Stimulated activated CD4-positive, alpha-beta T cell treated with anti-CD3 and anti-CD28 coated beads, Interleukin-4, amount 100 ng/mL, for 4 hours (primary cell): ENCODE results near the gene PPP6R1.
"Not testable (repeated sequence)": the region's sequence is repeated elsewhere in the genome, so short reads cannot be mapped to it uniquely, and the experiment has no call there.

Experiments used
- DNase-seq, 2 experiments: peaks; one replicate each; pipeline ENCODE4 v3.0.0-alpha.2; 2020

PPP6R1 gene

DNA sequence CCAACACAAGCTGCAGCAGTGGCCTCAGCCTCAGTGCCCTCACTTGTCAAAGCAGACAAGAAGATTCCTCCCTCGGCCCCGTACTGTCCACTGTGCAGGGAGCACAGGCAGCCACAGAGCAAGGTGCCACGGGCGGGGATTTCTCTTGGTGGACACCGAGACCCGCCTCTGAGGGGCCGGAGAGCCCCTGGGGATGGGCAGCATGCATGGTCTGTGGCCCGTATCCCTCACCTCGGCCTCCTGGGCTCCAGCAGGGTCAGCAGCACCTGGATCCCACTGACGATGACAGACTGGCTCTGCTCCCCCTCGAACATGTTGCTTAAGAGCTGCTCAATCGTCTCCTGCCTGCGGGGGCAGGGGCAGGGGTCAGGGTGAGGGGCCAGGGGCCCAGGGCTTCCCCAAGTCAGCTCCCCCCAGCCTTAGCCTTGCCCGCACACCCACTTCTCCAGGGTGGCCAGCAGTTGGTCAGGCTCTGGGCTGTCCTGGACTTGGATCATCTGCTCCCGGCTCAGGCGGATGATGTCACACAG is 16.8 kb downstream of the PPP6R1 start:
- no peak for DNase-seq

DNA sequence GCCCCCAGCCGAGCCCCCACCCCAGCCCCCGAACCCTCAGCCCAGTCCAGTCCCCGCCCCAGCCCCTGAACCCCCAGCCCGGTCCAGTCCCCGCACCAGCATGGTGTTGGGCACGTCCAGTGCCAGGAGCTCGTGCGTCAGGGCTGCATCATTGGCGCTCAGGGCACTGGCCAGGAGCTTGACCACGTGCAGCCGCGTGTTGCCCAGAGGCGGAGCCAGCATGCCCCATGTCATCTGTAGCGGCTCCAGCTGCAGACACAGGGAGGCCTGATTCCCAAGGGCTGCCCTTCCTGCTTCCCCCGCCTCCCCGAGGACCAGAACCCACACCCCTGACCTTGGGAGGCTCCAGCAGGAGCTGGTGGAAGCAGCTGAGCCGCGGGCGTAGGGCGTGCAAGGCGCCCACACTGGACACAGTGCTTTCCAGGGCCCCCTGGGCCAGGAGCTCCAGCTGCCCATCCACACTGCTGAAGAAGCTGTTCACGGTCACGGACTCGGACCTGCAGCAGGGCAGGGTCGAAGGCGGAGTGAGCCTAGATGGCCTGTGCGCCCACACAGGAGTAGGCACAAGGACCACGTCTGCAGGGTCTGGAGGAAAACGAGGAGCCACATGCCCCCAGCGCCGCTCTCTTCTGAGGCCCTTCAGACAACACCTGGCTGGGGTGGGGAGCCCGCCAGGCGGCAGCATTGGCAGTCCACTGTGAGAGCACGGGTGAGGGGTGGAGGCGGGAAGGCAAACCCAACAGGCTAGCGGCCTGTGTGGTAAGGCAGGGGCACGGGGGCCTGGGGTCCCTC is 17.5 kb downstream of the PPP6R1 start:
- DNase-seq, result no peak

DNA sequence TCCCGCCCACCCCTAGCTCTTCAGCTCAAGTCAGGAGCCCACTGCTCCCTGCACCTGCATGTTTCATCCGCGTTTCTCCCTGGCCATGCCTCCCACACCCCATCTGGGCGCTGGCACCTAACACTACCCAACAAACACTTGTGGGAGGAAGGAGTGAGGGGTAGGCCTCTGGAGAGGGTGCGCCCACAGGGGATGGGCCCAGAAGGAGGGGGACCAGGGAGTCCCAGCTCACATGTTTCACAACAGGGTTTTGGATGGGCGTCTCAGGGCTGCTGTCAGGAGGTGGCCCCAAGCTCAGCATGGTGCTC is 18.1 kb downstream of the PPP6R1 start:
- DNase-seq, result no peak

DNA sequence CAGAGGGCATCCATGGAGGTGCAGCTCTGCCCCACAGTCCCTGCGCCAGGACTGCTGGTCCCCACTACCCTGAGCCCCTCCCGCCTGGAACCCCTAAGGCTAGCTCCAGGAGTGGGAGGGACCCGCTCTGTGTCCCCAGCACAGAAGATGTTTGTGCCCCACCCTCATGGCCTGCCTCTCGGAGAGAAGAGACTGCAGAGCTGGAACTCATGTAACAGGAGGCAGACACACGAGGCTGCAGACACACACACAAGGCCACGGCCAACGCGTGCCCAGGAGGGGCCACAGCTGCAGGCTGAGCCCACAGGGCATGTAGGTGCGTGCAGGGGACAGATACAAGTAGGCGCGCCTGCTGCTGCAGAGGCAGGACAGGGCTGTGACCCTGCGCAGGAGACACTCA is 19.8 kb downstream of the PPP6R1 start:
- DNase-seq, result no peak

DNA sequence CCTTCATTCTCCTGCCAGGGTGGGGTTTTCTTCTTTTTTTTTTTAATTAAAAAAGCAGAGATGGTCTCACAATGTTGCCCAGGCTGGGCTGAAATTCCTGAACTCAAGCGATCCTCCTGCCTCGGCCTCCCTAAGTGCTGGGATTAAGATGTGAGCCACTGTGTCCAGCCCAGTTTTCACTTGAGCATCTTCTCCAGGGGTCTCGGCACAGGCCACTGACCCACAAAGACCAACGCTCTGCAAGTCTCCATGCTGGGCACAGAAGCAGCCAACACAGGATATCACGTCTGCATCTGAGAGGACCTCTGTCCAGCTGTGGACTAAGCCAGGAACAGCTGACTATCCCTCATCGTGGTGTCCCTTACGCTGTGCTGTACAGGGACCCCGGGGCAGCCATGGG is 20.8 kb downstream of the PPP6R1 start:
- no peak for DNase-seq

DNA sequence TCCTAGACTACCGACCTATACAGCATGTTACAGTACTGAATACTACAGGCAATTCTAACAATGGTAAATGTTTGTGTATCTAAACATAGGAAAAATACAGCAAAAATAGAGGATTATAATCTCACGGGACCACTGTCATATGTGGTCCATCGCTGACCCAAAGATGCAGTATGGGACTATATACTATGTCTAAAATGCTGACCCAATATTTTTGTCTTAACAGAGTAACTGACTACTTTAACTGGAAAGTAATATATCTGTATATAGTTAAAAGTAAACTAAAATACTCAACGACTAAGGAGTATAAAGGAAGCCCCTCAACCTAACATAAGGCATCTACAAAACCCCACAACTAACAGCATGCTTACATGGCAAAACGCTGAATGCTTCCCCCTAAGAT is 25.8 kb downstream of the PPP6R1 start:
- no peak for DNase-seq

DNA sequence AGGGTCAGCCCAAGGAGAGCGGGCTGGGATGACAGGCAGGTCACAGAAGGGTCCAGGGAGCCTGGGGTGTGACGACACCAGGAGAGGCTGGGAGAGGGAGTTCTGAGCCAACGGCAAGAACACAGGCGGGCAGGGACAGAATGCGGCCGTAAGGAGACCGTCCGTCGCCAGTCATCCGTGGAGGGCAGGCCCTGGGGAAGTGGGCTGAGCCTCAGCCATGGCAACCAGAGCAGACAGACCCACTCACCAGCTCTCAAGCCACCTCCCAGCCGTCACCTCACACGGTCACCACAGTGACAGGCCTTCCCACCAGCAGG is 26.6 kb downstream of the PPP6R1 start:
- no peak for DNase-seq

DNA sequence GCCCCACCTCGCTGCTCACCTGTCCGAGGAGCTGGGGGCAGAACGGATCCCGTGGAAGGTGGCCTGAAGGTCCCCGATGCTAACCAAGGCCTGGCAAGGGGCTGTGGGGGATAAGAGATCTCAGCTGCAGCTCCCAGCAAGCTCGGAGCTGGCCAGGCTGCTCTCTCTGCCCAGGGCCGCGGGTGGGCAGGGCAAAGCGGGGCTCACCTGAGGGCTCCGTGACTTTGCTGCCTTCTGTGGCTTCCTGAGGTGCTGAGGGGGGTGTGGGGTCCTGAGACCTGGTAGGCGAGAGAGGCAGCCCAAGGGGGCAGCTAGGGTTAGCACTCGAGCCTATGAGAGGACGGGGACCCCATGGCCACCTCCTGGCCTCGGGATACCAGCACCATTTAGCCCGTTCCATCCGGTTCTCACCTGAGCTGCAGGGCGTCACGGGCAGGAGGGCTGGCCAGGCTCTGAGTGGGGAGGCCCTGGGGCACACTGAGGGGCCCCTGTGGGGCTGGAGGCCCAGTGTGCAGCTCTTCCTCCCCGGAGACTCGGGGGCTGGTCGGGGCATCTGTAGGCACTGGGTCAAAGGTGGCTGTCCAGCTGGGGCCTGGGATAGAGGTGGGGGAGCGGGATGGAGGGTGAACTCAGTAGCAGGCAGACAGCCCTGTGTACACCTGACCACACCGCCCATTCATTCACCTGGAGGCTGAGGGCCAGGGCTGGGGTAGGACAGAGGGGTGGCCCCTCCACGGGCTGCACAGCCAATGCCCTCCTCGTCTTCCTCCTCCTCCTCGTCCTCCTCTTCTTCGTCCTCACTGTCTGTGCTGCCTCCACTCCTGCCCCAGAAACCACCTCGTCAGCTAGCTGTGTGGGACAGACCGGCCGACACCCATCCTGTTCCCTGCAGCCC is 27.2 kb downstream of the PPP6R1 start:
- DNase-seq, result no peak

DNA sequence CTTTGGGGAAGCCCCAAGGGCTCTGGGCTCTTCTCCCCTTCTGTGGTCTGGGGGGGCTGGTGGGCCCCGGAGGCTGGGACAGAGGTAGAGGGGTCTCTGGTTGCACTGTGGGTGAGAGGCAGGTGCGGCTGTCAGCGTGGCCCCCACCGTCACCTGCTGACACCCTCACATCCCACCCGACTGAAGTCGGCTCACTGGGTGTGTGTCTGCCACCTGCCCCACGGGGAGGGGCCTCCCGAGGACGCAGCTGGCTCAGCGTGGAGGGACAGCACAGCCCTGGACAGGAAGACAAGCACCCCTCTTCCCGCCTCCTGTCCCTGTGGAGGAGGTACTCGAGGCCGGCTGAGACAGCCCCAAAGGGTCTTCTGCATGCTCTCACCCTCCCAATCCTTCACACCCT is 28.0 kb downstream of the PPP6R1 start:
- DNase-seq, result no peak

DNA sequence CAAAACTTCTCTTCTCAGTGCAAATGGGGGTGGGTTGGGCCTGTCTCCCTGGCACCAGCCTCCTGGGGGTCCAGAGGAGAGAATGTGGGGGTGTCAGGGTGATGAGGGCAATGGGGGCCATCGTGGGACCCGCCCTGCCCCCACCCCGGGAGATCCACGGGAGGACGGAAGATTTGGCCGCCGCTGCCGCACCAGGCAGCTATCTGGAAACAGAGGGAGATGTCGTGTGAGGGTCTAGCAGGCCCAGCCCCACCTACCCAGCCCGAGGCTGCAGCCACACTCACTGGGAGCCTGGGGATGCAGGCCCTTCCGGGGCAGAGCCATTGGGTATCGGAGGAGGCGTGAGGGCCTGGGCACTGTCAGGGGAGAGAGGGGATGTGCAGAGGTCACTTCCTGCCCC is 28.5 kb downstream of the PPP6R1 start:
- no peak for DNase-seq

DNA sequence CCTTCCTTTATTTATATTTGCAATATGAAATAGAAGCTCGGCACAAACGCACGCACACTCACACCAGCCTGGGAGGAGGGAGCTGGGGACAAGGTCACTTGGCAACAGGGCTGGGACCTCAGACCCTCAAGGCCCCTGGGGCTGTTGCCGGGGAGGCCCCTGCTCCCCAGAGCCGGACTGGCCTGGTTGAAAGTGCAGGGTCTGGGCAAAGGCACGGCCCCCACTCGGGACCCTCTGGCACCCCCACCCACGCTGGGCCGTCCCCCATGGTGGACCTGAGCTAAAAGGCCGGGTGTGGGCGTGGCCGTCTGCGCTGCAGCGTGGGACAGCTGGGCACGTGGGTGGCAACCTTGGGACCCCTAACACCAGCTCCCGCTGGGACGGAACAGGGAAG is 29.0 kb downstream of the PPP6R1 start:
- no peak for DNase-seq

DNA sequence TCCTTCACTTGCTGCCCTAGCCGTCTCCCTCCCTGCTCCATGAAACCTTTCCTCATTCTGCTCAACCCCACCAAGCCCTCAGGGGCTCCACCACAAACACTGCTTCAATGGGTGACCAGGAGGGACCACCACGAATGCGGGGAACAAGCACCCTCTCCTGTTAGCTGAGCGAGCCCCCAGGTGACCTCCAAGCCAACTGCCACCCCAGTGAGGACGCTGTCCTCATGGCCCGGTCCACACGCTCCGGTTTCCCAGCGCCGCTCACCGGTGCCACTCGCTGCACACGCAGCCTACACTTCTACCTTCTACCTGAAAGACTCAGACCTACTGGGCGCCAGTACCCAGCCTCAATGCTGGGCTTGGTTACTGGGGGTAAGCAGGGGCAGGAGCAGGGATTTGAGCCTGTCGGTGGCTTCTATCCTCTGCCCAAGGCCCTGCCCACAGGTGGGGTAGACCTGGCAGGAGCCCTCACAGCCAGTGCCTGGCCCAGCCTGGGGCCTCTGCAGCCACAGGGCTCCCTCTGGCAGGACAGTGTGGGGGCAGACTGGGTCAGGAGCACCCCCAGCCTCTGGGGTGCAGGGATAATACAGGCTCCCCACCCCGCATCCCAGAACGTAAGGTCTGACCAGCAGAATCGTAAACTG is 29.6 kb downstream of the PPP6R1 start:
- DNase-seq, result no peak

DNA sequence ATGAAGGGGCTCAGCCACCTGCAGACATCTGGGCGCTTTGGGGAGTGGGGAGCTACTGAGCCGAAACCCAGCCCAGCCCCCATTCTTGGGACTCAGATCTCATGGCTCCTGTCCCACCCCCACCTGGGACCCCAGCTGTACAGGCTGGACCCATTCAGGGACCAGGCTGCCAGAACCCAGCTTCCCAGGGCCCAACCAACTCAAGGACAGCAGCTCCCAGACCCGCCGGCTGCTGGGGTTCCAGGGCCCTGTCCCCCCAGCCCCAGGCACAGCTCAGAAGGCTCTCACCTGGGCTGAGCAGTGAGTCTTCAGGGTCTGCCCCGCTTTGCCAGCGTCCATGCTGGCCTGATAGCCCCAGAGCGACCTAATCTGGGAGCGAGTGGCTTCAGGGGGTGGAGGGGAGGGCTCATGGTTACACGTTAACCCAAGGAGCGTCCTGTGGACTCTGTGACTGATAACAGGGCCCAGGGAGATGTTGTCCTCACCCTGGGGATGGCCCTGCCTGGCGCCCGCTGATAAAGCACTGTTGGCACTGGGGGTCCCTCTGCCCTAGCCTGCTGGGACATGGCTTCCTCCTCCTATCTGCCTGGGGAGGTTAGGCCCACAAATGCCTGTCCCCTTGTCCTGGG is 30.3 kb downstream of the PPP6R1 start, which contains the start of gene TMEM86B:
Gene TMEM86B (minus strand): TSS at position 361 of the 629 bp plus-strand sequence. CDS start 22 bp downstream, at position 339.
- DNase-seq, result no peak

DNA sequence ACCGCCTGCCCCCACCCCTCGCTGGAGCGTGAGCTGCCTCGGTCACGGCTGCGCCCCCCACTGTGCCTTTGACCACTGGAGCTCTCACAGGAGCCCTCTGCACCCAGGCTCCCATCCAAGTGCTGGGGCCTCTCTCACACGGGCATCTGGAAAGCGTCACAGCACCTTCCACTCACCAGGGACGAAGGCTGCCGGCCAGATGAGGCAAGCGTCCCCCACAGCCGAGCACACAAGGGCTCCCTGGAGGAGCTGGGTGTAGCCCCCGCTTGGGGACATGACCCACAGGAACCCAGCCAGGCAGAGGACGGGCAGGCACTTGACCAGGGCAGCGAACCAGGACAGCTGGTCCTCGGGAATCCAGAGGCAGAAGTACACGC is 30.8 kb downstream of the PPP6R1 start:
- DNase-seq, result no peak

DNA sequence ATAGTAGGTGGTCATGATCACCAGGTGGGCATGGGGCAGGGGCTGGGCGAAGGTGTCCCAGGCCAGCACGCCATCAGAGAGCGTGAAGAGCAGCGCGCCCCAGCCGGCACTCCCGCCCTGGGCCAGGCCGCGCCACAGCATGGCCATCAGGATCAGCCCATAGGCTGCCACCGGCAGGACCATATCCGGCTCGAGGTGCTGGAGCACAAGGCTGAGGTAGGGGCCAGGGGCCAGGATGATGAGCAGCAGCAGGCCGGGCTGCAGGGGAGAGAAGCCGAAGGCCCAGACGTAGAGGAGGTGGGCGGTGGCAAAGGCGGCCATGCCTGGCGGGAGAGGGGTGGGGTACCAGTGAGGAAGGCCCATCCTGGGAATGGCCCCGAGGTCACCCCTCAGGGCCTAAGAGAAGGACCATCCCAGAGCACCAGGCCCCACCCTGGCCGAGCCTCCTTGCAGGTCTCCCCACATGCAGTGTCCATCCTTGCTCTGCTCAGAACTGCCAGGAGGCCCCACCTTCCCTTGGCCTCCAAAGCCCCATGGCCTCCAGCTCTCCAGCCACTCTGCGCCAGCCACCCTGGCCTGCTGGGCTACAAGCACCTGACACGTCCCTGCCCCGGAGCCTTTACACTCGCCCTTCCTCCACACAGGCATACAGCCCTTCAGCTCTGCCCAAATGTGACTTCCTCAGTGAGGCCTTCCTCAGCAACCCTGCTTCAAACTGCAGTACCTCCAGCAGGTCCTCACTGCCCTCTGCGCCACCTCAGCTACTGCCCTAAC is 31.4 kb downstream of the PPP6R1 start:
- no peak for DNase-seq

DNA sequence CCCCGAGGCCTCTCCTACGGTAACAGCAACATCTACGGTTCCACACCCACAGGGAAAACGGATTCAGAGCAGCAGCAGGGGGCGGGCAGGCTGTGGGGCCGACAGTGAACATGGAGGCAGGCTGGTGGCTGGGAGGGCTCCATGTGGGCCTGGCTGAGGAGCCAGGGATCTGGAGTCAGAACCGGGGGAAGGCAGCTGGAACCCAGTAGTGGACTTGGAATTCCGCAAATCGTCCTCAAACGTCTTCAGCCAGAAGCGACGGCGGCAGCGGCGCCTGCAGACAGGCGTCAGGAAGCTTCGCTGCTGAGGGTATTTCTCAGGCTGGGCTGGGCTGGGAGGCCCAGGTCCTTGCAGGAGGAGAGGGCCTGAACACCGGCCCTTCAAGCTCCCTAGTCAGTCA is 32.0 kb downstream of the PPP6R1 start:
- no peak for DNase-seq

DNA sequence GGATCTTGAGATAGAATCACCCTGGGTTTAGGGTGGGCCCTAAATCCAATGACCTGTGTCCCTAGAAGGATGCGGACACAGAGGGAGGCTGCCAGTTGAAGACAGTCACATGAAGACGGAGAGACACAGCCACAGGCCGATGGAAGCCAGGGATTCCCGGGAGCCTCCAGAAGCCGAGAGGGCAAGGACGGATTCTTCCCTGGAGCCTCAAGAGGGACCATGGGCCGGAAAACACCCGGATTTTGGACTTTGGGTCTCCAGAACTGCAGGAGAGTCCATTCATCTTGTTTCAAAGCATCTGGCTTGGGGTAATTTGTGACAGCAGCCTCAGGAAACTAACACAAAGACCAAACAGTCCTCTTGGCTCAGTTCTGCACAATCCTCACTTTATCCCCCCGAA is 32.5 kb downstream of the PPP6R1 start:
- DNase-seq, result no peak

DNA sequence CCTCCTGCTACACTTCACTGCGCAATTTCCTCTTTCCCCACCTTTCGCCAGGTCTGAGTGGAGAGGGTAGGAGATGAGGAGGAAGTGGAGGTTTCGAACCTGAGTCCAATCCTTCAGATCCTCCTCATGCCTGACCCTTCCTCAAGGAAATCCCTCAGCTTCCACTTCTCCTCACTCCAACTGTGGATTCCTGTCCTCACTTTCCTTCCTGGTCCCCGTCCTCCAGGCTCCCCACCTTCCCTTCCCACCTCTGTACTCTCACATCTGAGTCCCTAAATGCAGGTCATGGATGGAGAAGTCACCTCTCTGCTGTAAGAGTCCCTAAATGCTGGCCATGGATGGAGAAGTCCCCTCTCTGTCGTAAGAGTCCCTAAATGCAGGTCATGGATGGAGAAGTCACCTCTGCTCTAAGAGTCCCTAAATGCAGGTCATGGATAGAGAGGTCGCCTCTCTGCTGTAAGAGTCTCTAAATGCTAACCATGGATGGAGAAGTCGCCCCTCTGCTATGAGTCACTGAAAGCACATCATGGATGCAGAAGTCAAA is 33.3 kb downstream of the PPP6R1 start:
- no peak for DNase-seq

DNA sequence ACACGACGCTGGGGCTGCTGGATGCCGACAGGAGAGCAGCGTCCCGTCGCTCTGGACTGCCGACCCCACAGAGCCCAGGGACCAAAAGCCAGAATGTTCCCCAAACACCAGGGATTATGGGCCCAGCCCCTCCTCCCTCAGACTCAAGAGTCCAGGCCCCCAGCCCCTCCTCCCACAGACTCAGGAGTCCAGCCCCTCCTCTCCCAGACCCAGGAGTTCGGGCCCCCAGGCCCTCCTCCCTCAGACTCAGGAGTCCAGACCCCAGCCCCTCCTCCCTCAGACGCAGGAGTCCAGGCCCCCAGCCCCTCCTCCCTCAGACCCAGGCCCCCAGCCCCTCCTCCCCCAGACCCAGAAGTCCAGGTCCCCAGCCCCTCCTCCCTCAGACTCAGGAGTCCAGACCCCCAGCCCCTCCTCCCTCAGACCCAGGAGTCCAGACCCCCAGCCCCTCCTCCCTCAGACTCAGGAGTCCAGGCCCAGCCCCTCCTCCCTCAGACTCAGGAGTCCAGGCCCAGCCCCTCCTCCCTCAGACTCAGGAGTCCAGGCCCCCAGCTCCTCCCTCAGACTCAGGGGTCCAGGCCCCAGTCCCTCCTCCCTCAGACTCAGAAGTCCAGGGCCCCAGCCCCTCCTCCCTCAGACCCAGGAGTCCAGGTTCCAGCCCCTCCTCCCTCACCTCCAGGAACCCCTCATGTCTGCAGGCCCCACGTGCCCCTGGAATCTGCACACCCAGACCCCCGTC is 34.0 kb downstream of the PPP6R1 start:
- not testable (repeated sequence) for DNase-seq

DNA sequence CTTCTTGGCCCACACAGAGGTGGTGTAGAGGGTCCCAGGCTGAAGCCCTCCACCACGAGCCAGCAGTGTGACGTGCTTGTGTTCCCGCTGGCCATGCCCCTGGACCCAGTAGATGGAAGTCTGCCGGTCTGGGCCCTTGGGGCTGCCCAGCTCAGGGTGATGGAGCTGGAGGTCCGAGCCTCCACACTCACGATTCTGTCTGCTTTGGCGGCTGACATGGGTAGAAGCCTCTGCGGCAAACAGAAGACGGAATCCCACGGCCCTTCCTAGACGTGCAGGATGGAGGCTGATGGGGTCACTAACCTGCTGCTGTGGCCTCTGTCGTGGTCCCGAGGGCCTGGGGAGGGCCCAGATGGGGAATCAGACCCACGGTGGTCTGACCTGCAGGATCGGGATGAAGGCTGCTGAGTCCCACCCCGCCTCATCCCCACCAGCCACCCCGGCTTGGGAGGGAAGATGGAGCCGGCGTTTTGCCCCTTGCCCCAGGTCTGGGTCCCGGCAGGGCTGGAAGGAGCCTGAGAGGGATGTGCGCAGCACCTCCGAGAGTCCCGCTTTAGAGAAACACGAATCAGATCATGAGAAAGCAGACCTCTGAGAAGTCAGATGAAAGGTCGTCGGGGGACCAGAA is 34.7 kb downstream of the PPP6R1 start:
- no peak for DNase-seq
